GM19467 (cell line): ENCODE measurements around the gene MYO5A.

ENCODE experiments used
- ATAC-seq: cut with Tn5 transposase; IDR thresholded peaks from one replicate; pipeline ENCODE4 v1.9.1; 2021; ENCODE audit warnings: mild to moderate bottlenecking, moderate library complexity; ENCODE audit not compliant: unreplicated experiment

Gene MYO5A

DNA sequence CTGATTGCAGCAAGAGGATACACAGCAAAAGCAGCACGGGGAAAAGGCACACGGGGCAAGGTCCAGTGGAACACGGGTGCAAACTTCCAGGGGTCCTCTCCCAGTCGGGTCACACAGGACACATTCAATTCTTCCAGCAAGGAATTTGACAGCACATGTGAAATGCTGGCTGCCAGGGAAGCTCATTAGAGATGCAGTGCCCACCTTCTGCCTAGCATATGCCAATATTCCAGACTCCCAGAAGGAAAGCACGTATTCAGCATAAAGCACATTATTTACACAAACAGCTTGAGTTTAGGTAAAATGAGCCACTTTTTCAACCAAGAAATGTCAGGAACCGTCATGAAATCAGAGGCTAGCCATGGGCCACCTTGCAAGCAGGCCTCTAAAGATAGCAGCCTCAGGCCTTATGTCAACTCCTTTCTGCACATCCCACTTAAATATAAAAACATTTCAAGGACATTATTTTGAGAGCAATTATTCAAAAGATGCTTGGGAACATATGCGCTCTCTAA is 252.4 kb downstream of the MYO5A start:
- ATAC-seq: no peak

DNA sequence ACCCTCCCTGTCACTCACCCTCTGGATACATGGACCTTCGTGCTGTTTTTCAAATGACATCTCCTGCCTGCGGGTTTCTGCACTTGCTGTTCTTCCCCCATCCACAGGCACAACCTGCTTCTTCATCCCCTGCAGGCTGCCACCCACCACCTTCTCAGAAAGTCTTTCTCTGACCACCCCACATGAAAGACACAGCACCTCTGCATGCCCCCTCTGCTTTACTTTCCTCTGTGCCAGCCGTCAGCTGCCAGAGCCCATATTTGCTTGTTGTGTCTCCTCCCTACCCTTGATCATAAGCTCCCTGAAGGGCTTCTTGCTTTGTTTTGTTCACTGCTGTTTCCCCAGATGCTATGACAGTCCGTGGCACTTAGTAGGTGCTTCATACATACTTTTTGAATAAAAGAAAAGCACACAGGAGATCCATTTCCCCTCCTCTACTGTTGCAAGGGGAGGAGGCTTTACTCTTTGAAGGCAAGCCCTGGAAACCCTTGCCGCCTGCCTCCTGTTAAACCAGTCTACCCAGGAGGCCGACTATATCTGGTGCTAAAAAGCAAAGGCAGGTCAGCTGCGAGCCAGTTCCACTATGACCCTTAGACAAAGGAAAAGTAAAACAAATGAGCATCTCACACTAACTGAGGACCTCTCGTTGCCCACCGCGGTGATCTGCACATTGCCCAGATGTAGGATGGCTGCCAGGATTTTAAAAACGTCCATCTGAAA is 265.0 kb downstream of the MYO5A start:
- ATAC-seq: no peak

DNA sequence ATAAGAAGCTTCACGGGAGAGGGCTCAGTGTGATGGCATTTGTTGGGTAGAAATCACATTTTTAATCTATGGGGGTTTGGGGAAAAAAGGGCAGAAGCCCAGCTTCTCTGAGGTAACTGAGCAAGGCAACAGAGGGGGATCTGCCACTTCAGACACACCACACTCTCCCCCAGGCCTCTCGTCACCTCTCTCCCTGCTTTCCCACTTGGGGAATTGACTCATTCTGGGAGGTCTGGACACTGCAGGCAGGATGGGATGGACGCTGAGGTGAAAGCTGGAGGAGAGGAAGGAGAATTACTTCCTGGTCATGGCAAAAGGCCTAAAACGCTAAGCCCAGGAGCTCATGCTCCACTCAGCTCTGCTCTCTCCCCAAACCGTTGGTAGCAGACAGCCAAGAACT is 266.3 kb downstream of the MYO5A start:
- ATAC-seq: no peak

DNA sequence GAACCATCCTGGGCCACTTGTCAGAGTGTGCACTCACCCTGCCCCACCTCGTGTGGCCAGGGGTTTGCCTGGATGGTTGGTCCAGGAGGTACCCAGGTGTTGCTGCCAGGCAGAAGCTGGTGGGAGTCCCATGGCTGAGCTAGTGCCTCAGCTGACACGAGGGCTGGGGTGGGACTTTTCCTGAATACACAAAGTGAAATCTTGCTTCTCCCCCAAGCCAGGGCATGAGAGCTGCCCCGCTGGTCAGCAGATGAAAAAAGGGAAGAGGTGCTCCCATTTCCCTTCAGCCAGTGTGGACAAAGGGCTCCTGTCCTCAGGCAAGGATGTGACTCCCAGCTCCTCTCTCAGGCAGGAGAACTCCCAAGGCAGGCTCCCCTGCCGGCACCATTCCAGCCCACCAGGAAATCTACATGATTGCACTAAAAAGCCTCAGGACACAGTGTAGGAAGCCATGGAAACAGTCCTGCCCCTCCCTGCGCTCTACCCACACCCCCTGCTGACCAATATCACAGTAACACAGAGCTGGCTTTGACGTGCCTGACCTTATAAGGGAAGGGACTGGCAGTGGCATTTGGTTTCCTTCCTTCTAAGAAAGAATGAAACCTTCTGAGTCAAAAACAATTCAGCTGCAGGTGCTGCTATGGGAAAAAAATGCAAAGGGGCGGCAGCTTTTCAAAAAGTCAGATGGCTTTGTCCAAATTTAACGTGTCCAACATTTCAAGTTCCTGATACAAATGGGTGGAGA is 267.0 kb downstream of the MYO5A start:
- ATAC-seq: peak; percentile 98

DNA sequence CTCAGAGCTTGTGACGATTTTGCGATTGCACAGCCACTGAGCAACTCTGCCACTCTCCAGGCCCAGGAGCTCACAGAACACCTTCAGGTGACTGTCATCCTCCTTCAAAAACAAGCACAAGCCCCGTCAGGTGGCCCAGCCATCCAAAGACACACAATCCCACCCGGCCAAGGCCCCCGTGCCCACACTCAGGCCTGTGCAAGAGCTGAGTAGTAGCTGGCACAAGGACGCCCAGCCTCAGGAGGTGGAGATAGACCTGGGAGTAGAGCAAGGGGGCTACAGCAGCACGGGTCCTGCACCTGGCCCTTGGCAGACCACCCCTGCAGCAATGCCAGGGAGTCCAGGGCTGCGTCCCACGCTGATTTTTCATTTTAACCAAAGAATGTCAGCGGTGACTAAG is 267.7 kb downstream of the MYO5A start:
- ATAC-seq: no peak

DNA sequence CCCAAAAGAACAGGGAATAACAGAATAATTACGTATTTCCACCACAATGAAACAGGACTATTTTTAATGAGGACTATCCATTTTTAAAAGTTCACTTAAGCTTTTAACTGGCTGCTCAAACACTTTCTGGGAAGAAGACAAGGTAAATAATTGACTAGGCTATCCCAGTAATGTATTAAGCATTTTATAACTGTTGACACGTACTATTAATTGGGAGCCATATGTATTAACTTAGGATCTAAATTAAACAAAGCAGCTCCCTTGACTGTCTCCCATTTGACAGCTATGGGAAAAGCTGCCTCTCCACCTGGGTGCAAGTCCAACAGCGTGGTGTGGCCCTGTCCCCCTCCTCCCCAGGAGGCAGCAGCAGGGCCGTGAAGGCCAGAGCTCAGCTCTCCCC is 269.2 kb downstream of the MYO5A start:
- no peak for ATAC-seq

DNA sequence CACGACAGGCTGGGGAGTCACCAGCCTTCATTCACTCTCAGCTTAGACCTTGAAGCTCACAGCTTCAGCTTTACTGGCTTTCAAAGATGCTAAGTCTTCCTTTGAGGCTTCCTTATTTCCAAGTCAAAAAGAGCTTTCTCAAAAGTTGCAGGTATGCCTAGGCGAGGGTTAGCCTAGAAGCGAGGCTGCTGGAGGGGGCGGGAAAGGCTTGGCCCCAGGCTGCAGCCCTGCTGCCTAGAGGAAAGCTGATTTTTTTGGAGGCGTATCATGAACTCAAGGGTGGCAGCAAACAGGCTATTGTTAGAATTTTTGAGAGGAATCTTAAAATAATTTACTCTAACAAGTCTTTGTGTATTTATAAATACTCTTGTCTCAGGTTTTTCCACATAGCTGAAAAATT is 270.2 kb downstream of the MYO5A start:
- ATAC-seq: no peak

DNA sequence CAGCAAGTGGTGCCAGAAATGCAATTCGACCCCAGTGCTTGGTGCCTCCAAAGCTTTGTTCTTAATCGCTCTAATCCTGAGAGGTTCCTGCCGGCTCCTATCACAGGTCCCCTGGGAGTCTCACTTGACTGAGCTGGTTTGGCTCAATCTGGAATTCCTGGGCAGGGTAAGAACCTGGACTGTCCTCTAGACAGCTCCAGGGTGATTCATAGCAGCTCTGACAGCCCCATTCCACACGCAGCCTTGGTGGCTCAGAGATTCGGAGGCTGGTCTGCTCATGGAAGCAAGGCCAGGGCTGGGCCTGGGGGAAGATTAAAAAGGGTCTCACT is 271.0 kb downstream of the MYO5A start:
- no peak for ATAC-seq
